HTR-8/SVneo (cell line): ENCODE measurements around the gene PDZD11.
"Not testable (repeated sequence)": the region's sequence is repeated elsewhere in the genome, so short reads cannot be mapped to it uniquely, and the experiment has no call there.

Experiments
- DNase-seq: peaks from one replicate; pipeline ENCODE4 v3.0.0; 2011; ENCODE audit warnings: low spot score, mixed read lengths; ENCODE audit not compliant: insufficient read length
- FAIRE-seq: peaks from 2 replicates; lab custom pipeline; 2011; peaks lifted over from hg19 to GRCh38; lab: Jason Lieb, UNC

Gene PDZD11

GRCh38 chrX:70257423-70258288 lies 32.1 kb downstream of the PDZD11 start:
- FAIRE-seq = no peak
- DNase-seq = no peak

- FAIRE-seq = no peak
- no peak for DNase-seq
These were observed 34.3 kb downstream of the PDZD11 start for GRCh38 chrX:70255452-70255851.

GRCh38 chrX:70254909-70255308 lies 34.8 kb downstream of the PDZD11 start:
- FAIRE-seq (no peak), DNase-seq (no peak)

DNA sequence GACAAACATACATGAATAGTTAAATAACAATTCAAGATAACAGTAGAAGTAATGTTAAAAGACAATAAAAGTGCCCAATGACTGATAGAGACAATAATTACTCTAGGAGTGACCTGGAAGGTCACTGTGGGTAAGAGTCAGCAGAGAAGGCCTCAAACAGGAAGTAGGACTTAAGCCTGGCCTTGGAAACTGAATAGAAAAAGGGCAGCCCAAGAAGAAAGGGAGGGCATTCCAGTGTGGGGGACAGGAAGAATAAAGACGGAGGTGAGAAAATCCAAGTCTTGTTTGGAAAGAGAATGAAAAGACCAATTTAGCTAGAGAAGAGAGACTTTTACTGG lies 35.7 kb downstream of the PDZD11 start:
- FAIRE-seq = no peak
- DNase-seq = no peak

GRCh38 chrX:70253377-70254062 lies 36.2 kb downstream of the PDZD11 start:
- DNase-seq (no peak), FAIRE-seq (peak; percentile 55)

DNA sequence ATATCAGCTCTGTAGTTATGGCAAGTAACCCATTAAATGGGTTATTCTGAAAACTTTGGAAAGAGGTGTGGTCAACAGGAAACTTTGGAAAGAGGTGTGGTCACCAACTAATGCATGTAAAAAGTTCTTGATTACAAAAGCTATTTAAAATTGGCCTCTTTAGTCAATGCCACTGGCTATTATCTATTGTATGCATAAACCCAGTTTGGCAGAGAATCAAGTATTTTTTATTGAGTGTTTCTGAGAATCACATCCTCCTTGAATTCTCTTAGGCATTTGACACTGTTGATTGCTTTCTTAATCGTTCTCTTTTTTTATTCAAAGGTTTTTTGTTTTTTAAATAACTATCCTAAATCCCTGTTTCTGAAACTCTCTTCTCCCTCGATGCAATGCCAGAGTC lies 37.2 kb downstream of the PDZD11 start:
- no peak for DNase-seq
- no peak for FAIRE-seq

DNA sequence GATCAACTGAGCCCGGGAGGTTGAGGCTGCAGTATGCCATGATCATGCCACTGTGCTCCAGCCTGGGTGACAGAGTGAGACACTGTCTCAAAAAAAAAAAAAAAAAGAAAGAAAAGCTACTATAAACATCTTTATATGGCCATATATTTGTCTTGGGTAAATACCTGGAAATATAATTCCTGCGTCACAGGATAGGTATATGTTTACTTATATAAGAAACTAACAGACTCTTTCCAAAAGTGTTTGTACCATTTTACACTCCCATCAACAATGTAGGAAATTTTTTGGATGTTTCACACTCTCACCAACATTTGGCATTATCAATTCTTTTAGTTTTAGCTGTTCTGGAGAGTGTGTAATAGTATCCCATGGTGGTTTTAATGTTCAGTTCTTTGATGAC lies 42.5 kb downstream of the PDZD11 start:
- DNase-seq (no peak), FAIRE-seq (no peak)

- no peak for DNase-seq
- no peak for FAIRE-seq
These were observed 44.8 kb downstream of the PDZD11 start for GRCh38 chrX:70244881-70245280.

DNA sequence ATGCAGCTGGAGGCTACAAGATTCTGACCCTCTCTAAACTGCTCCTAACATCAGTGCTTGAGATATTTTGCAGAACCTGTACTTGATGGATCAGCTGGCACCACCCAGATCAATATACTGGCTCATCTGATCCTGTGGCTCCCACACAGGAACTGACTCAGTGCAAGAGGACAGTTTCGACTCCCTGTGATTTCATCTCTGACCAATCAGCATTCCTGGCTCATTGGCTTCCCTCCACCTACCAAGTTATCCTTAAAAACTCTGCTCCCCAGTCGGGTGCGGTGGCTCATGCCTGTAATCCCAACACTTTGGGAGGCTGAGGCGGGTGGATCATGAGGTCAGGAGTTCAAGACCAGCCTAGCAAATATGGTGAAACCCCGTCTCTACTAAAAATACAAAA lies 46.1 kb downstream of the PDZD11 start:
- DNase-seq, FAIRE-seq: not testable (repeated sequence)

DNA sequence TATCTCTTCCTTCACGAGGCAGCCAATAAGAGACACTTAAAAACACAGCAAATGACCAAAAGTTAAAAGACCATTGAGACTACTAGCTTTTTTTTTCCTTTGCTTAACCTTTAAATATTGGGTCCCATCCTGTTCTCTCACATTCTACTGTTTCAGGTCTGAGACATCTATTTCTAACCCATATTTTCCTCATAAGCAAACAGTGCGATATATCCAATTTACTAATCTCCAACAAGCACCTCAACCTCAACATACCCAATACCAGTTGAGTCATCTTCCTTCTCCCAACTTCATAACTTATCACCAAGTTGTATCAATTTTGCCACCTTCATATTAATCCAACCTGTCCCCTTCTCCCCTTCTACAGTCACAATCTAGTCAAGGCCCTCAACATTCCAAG lies 48.2 kb downstream of the PDZD11 start:
- DNase-seq = no peak
- no peak for FAIRE-seq

DNA sequence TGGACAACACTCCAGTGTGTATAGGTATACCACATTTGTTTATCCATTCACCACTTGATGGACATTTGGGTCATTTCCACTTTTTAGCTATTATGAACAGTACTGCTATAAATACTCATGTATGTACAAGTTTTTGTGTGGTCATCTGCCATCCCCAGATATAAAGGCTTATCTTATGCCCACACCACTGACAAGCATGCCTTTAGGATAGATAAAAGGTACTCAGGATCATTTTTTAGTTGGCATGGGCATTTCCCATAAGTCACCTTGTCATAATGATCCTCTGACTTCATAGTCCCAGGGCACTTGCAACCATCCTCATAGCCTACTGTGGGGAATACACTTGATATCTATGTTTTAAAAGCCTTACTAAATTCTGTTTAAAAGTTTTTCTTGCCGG lies 49.0 kb downstream of the PDZD11 start:
- FAIRE-seq = no peak

More for the DNA sequence above, 49.0 kb downstream of the PDZD11 start:
- DNase-seq = no peak
